GM23338 (cell line): ENCODE results near the gene TRIM25. TPM values are rescaled to one million over a fixed set of nuclear protein-coding genes. Genes with fewer than 3 reads are reported as not detected.
A peak's percentile ranks its signal among the peaks of the same experiment; 100 is the strongest.

Experiments
- ATAC-seq: fragments of 200-7000 bp; cut with Tn5 transposase; 3 replicates; pipeline ENCODE4 v1.9.1; 2020
- DNase-seq: peaks from one replicate; pipeline ENCODE4 v3.0.0-alpha.2; 2015; ENCODE audit warnings: low spot score
- H2AFZ ChIP-seq: fragments of 200-600 bp; sonication (generic); 2 replicates; pipeline ENCODE4 v1.8.0; 2016; ENCODE audit warnings: antibody characterized with exemption, mild to moderate bottlenecking, moderate library complexity
- H3F3A ChIP-seq: fragments of 200-600 bp; sonication (generic); replicated peaks from 2 replicates; pipeline ENCODE4 v1.8.0; 2017; ENCODE audit warnings: antibody characterized with exemption, mixed run types, low read depth
- H3K27ac ChIP-seq: fragments of 200-600 bp; sonication (generic); 2 replicates; pipeline ENCODE4 v1.6.1; 2016; ENCODE audit warnings: low read depth
- H3K27me3 ChIP-seq: fragments of 200-600 bp; sonication (generic); 2 replicates; pipeline ENCODE4 v1.8.0; 2016; ENCODE audit warnings: mild to moderate bottlenecking, mixed run types, moderate library complexity; ENCODE audit not compliant: insufficient read depth
- H3K36me3 ChIP-seq: fragments of 200-600 bp; sonication (generic); 2 replicates; pipeline ENCODE4 v1.8.0; 2016; ENCODE audit warnings: mild to moderate bottlenecking; ENCODE audit not compliant: insufficient read depth
- H3K4me1 ChIP-seq: fragments of 200-600 bp; sonication (generic); 2 replicates; pipeline ENCODE4 v1.8.0; 2016; ENCODE audit warnings: mild to moderate bottlenecking, moderate library complexity; ENCODE audit not compliant: insufficient read depth
- H3K4me2 ChIP-seq: fragments of 200-600 bp; sonication (generic); 2 replicates; pipeline ENCODE4 v1.7.1; 2017; ENCODE audit warnings: mixed run types
- H3K4me3 ChIP-seq: fragments of 200-600 bp; sonication (generic); 2 replicates; pipeline ENCODE4 v1.6.1; 2016; ENCODE audit warnings: mixed run types
- H3K79me2 ChIP-seq: fragments of 200-600 bp; sonication (generic); replicated peaks from 2 replicates; pipeline ENCODE4 v1.8.0; 2017; ENCODE audit warnings: mild to moderate bottlenecking; ENCODE audit not compliant: insufficient read depth
- H3K9me2 ChIP-seq: fragments of 200-600 bp; sonication (generic); 2 replicates; pipeline ENCODE4 v1.8.0; 2017; ENCODE audit not compliant: insufficient read depth
- H4K20me1 ChIP-seq: fragments of 200-600 bp; sonication (generic); replicated peaks from 2 replicates; pipeline ENCODE4 v1.8.0; 2017; ENCODE audit warnings: mild to moderate bottlenecking; ENCODE audit not compliant: insufficient read depth
- H3K27ac Mint-ChIP-seq: 2 replicates; pipeline ENCODE4 v1.8.0; 2020; ENCODE audit warnings: inconsistent platforms, mild to moderate bottlenecking, moderate library complexity, mixed read lengths
- H3K27me3 Mint-ChIP-seq: 3 replicates; pipeline ENCODE4 v1.8.0; 2022; ENCODE audit warnings: low read depth, mild to moderate bottlenecking, moderate library complexity, mixed read lengths, inconsistent platforms; ENCODE audit not compliant: insufficient read depth, poor library complexity
- H3K36me3 Mint-ChIP-seq: 3 replicates; pipeline ENCODE4 v1.8.0; 2021; ENCODE audit warnings: low read depth, mild to moderate bottlenecking, inconsistent platforms, moderate library complexity, mixed read lengths
- H3K4me1 Mint-ChIP-seq: 3 replicates; pipeline ENCODE4 v1.8.0; 2020; ENCODE audit warnings: mild to moderate bottlenecking, inconsistent platforms, mixed read lengths
- H3K4me3 Mint-ChIP-seq: 3 replicates; pipeline ENCODE4 v1.8.0; 2021; ENCODE audit warnings: moderate library complexity, mild to moderate bottlenecking, inconsistent platforms, mixed read lengths
- H3K9me3 Mint-ChIP-seq: 3 replicates; pipeline ENCODE4 v1.8.0; 2020; ENCODE audit warnings: moderate library complexity, mild to moderate bottlenecking, inconsistent platforms, mixed read lengths
- CREB1 ChIP-seq: fragments of 250-450 bp; sonication (Bioruptor Pico); IDR thresholded peaks from 2 replicates; pipeline ENCODE4 v1.5.0; 2020; ENCODE audit warnings: low read depth, mild to moderate bottlenecking, moderate library complexity
- EZH2 ChIP-seq: fragments of 200-600 bp; sonication (generic); IDR thresholded peaks from one replicate; pipeline ENCODE4 v1.8.0; 2017; ENCODE audit warnings: antibody characterized with exemption, mild to moderate bottlenecking, low read depth; ENCODE audit not compliant: unreplicated experiment
- JUNB ChIP-seq: IDR thresholded peaks from one replicate; pipeline ENCODE4 v1.6.1; 2016; ENCODE audit warnings: antibody characterized with exemption; ENCODE audit not compliant: unreplicated experiment
- NANOG ChIP-seq: IDR thresholded peaks from 2 replicates; pipeline ENCODE4 v1.6.1; 2016; ENCODE audit warnings: antibody characterized with exemption, borderline replicate concordance
- REST ChIP-seq: IDR thresholded peaks from one replicate; pipeline ENCODE4 v1.6.1; 2018; ENCODE audit warnings: antibody characterized with exemption; ENCODE audit not compliant: unreplicated experiment
- STAT1 ChIP-seq: IDR thresholded peaks from one replicate; pipeline ENCODE4 v1.6.1; 2016; ENCODE audit warnings: antibody characterized with exemption; ENCODE audit not compliant: unreplicated experiment
- polyA plus RNA-seq: library from polyadenylated mRNA; unstranded; fragments of >200 nt; fragmentation: Nextera tagmentation; extraction: Ambion mirVana; gene quantifications from 2 replicates; pipeline ENCODE4 v1.2.1, GENCODE V29; 2016
- total RNA-seq: library from RNA; depleted of rRNA; stranded (reverse); fragments of >200 nt; shearing (Covaris generic); gene quantifications from 2 replicates; pipeline ENCODE4 v1.2.3, GENCODE V29; 2014

TRIM25 gene
- total and polyA plus RNA-seq, 2 experiments from 2014 or later, result 19.6 to 36.2 TPM

DNA sequence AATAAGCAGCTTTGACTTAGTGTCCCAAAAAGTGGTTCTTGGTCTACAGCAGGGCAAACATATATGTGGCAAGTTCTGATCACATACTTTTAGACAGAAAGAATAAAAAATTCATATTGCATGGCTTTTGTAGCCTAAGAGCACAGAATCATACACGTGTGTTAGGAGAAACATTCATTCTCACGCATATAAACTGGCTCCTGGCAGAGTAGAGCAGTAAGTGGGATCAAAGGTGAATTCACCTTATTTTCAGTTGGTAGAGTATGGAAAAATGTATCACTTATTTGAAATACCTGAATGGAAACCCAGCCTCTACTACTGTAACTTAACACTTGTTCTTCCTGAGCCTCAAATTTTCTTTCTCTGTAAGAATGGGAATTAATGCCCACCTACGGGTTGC lies 45.1 kb downstream of the TRIM25 start:
- Histone ChIP-seq H3K79me2 (no peaks in the 10 kb centered on the region), H3K9me2 (no peaks in the 10 kb centered on the region), H3K27ac (0 out of 2 replicates have a peak overlapping the region, but pooled peaks have one; percentile 27), H2AFZ (no peak overlapping the region), H3K36me3 (no peaks in the 10 kb centered on the region), H3K4me1 (no peaks in the 10 kb centered on the region), H3K27me3 (no peaks in the 10 kb centered on the region), H3K4me2 (no peak overlapping the region), H3K4me3 (no peak overlapping the region), H3F3A (no peaks in the 10 kb centered on the region), H4K20me1 (no peaks in the 10 kb centered on the region)
- Mint-ChIP-seq H3K27me3 (no peaks in the 10 kb centered on the region), H3K4me1 (no peaks in the 10 kb centered on the region), H3K9me3 (no peaks in the 10 kb centered on the region), H3K4me3 (no peak overlapping the region), H3K27ac (no peak overlapping the region), H3K36me3 (no peaks in the 10 kb centered on the region)
- TF ChIP-seq REST, result no peak
- TF ChIP-seq STAT1, result no peak
- TF ChIP-seq JUNB, result no peak
- TF ChIP-seq EZH2, result no peak
- DNase-seq (no peak), ATAC-seq (no peak)

DNA sequence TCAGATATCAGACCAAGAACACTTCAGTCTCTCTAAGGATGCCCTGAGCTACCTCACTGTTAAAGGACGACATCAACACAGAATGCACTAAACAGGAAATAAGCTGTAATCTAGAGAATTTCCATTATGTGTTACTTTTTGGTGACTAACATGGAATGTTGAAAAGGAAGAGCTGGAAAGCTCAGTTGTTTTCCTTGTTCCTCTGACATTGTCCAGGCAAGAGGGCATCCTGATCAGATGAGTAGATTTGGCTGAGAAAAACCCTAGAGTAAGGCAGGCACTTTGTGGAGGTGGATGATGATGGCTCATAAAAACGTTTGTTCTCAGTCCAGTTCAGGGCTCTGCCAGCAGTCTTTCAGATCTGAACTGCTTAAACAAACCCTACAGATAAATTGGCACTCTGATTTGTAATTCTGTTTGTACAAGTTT lies 45.9 kb downstream of the TRIM25 start:
- no peak overlapping the region for H3K4me2 ChIP-seq
- DNase-seq (no peak), ATAC-seq (no peak)
- H3F3A ChIP-seq, result no peaks in the 10 kb centered on the region
- no peaks in the 10 kb centered on the region for H3K27me3 ChIP-seq
- no peak for TF ChIP-seq REST
- TF ChIP-seq CREB1 (CRISPR knock-in tag), result no peak
- TF ChIP-seq NANOG, result no peak
- no peak for TF ChIP-seq JUNB
- no peaks in the 10 kb centered on the region for H4K20me1 ChIP-seq
- H3K9me3 Mint-ChIP-seq, result no peaks in the 10 kb centered on the region
- no peak overlapping the region for H3K27ac ChIP-seq
- H3K27me3 Mint-ChIP-seq, result no peaks in the 10 kb centered on the region
- no peaks in the 10 kb centered on the region for H3K79me2 ChIP-seq
- H3K4me3 ChIP-seq, result no peak overlapping the region
- no peak overlapping the region for H3K27ac Mint-ChIP-seq
- no peaks in the 10 kb centered on the region for H3K36me3 ChIP-seq
- no peak overlapping the region for H3K4me3 Mint-ChIP-seq
- H3K9me2 ChIP-seq, result no peaks in the 10 kb centered on the region
- no peaks in the 10 kb centered on the region for H3K36me3 Mint-ChIP-seq
- no peaks in the 10 kb centered on the region for H3K4me1 Mint-ChIP-seq
- no peaks in the 10 kb centered on the region for H3K4me1 ChIP-seq
- no peak overlapping the region for H2AFZ ChIP-seq
